ENCODE data around the gene IMPDH2. TPM values are rescaled to one million over a fixed set of nuclear protein-coding genes. Genes with fewer than 3 reads are reported as not detected.
"Not testable (repeated sequence)": the region's sequence is repeated elsewhere in the genome, so short reads cannot be mapped to it uniquely, and the experiment has no call there.

IMPDH2 gene
- total RNA-seq, 2 experiments from 2014 or later = 535 to 557 TPM

GRCh38 chr3:49013113-49013737 is 16.0 kb downstream of the IMPDH2 start:
- no peaks in the 10 kb centered on the region for H3K27me3 Mint-ChIP-seq
- intact Hi-C loops (cut with micrococcal nuclease) = no loop called here
- ChIA-PET CTCF (interaction anchor here (0.5 to 8.6 kb wide), 7 partner anchors 9 to 26 kb away, joined by 3 to 78 read pairs (median 4); partner anchors contain the start of genes IMPDH2, NDUFAF3 and P4HTM), POLR2A (interaction anchor here (1.3 to 7.9 kb wide), 5 partner anchors 11 to 69 kb away, joined by 3 to 90 read pairs (median 6); partner anchors contain the start of genes IMPDH2 and NDUFAF3)
- DNase-seq = no peak
- H3K9me3 Mint-ChIP-seq = no peaks in the 10 kb centered on the region
- no peak overlapping the region for H3K27ac Mint-ChIP-seq
- ATAC-seq = no peak
- no peak overlapping the region for H3K4me3 Mint-ChIP-seq
- H3K4me1 Mint-ChIP-seq (ENCODE audit: low read depth) = peaks cover 13% of the 10 kb centered on the region
- peaks cover 19% of the 10 kb centered on the region for H3K36me3 Mint-ChIP-seq (ENCODE audit: low read depth)
- TF ChIP-seq, protein P1, sequence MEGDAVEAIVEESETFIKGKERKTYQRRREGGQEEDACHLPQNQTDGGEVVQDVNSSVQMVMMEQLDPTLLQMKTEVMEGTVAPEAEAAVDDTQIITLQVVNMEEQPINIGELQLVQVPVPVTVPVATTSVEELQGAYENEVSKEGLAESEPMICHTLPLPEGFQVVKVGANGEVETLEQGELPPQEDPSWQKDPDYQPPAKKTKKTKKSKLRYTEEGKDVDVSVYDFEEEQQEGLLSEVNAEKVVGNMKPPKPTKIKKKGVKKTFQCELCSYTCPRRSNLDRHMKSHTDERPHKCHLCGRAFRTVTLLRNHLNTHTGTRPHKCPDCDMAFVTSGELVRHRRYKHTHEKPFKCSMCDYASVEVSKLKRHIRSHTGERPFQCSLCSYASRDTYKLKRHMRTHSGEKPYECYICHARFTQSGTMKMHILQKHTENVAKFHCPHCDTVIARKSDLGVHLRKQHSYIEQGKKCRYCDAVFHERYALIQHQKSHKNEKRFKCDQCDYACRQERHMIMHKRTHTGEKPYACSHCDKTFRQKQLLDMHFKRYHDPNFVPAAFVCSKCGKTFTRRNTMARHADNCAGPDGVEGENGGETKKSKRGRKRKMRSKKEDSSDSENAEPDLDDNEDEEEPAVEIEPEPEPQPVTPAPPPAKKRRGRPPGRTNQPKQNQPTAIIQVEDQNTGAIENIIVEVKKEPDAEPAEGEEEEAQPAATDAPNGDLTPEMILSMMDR (IDR thresholded peaks at IDR 0.05) = no peak

- no peak for ATAC-seq
- peaks cover 24% of the 10 kb centered on the region for H3K36me3 Mint-ChIP-seq (ENCODE audit: low read depth)
- H3K4me1 Mint-ChIP-seq (ENCODE audit: low read depth) = peaks cover 17% of the 10 kb centered on the region
- ChIA-PET POLR2A (interaction anchor here (0.6 to 7.9 kb wide), 8 partner anchors 11 to 93 kb away, joined by 3 to 90 read pairs (median 5); partner anchors contain the start of genes ARIH2, IMPDH2 and NDUFAF3), CTCF (interaction anchor here (0.9 to 8.6 kb wide), 4 partner anchors 7 to 48 kb away, joined by 3 to 78 read pairs (median 11); partner anchors contain the start of genes NDUFAF3 and P4HTM)
- H3K9me3 Mint-ChIP-seq = no peaks in the 10 kb centered on the region
- TF ChIP-seq, protein P1 (IDR thresholded peaks at IDR 0.05) = no peak
- H3K27me3 Mint-ChIP-seq = no peaks in the 10 kb centered on the region
- H3K4me3 Mint-ChIP-seq = no peak overlapping the region
- H3K27ac Mint-ChIP-seq = no peak overlapping the region
- intact Hi-C loops (cut with micrococcal nuclease) = no loop called here
- DNase-seq = no peak
Measured at GRCh38 chr3:49012441-49013017, 16.7 kb downstream of the IMPDH2 start.

DNA sequence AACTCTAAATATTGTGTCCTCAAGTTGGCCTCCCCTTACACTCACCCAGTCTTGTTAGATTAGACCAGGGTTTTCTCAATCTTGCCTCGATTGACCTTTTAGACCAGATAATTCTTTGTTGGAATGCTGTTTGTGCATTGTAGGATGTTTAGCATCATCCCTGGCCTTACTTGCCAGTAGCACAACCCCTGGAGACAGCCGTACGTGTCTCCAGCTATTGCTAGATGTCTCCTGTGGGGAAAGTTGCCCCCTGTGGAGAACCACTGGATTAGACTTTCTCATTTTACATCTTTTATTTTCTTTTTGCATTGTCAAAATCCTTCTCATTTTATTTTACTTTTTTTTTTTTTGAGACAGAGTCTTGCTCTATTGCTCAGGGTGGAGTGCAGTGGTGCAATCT is 19.8 kb downstream of the IMPDH2 start:
- Mint-ChIP-seq H3K9me3 (no peaks in the 10 kb centered on the region), H3K27me3 (no peaks in the 10 kb centered on the region), H3K36me3 (ENCODE audit: low read depth) (peaks cover 18% of the 10 kb centered on the region), H3K27ac (peak overlapping the region; percentile 31), H3K4me3 (peak overlapping the region; percentile 17), H3K4me1 (ENCODE audit: low read depth) (peaks cover 17% of the 10 kb centered on the region)
- ATAC-seq = no peak
- TF ChIP-seq, protein P1 (IDR thresholded peaks at IDR 0.05) = no peak
- POLR2A ChIA-PET = interaction anchor here (1.1 to 7.1 kb wide), 5 partner anchors 12 to 84 kb away, joined by 3 to 200 read pairs (median 27); partner anchors contain the start of genes DALRD3, IMPDH2, NDUFAF3 and P4HTM
- CTCF ChIA-PET = interaction anchor here (0.6 to 4.2 kb wide), 5 partner anchors 8 to 21 kb away, joined by 4 to 45 read pairs (median 22); partner anchors contain the start of genes DALRD3, NDUFAF3 and P4HTM
- no peak for DNase-seq
- intact Hi-C loops (cut with micrococcal nuclease) = no loop called here

GRCh38 chr3:49008627-49009026 is 20.6 kb downstream of the IMPDH2 start:
- ChIA-PET CTCF (interaction anchor here (0.8 to 4.2 kb wide), 6 partner anchors 8 to 162 kb away, joined by 3 to 45 read pairs (median 20); partner anchors contain the start of genes DALRD3, NDUFAF3, P4HTM and QRICH1), POLR2A (interaction anchor here (1.1 to 7.1 kb wide), 5 partner anchors 13 to 85 kb away, joined by 3 to 200 read pairs (median 27); partner anchors contain the start of genes DALRD3, IMPDH2, NDUFAF3 and P4HTM)
- H3K4me1 Mint-ChIP-seq (ENCODE audit: low read depth) = peaks cover 17% of the 10 kb centered on the region
- peak overlapping the region; percentile 98 for H3K27ac Mint-ChIP-seq
- DNase-seq; H3K27me3 Mint-ChIP-seq; intact Hi-C loops (cut with micrococcal nuclease); ATAC-seq; H3K9me3 Mint-ChIP-seq: not testable (repeated sequence)
- H3K4me3 Mint-ChIP-seq = peak overlapping the region; percentile 91
- H3K36me3 Mint-ChIP-seq (ENCODE audit: low read depth) = peaks cover 18% of the 10 kb centered on the region

DNA sequence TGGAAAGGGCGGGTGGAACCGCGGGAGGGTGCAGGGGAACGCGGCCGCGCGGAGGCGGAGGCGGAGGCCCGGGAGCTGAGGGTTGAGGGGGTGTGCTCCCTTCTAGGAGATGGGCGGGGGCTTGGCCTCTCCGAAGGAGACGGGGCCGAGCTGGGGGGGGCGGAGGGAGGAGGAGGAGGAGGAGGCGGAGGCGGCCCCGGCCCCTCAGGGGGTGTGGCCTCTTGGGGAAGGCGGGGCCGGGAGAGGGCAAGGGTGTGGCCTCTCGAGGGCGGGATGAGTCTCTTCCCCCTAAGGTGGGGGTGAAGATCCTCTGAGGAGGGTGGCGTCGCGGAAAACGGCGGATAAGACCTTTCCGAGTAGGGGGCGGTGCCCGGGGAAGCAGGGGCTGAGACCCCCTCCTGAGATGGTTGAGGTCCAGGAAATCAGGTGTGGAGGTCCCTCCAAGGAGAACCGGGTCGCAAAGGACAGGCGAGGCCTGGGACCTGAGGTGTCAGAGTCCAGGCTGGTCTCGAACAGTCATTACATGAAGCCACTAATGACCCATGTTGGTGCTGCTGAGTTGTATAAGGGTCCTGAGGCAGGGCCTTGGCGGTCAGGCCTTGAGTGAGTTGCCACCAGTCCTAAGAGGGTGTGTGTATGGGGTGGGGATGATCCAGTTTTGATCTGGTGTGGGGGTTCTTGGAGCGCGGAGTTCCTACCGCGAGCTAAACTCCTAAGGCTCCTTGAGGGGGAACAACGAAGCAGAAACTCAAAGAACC is 21.2 kb downstream of the IMPDH2 start:
- POLR2A ChIA-PET = interaction anchor here (0.7 to 7.1 kb wide), 14 partner anchors 11 to 332 kb away, joined by 3 to 200 read pairs (median 6); partner anchors contain the start of genes ARIH2, DALRD3, IMPDH2 and NDUFAF3
- TF ChIP-seq, protein P1 (IDR thresholded peaks at IDR 0.05) = no peak
- Mint-ChIP-seq H3K27me3 (no peaks in the 10 kb centered on the region), H3K36me3 (ENCODE audit: low read depth) (peaks cover 18% of the 10 kb centered on the region), H3K9me3 (no peaks in the 10 kb centered on the region), H3K27ac (peak overlapping the region; percentile 98), H3K4me1 (ENCODE audit: low read depth) (peaks cover 17% of the 10 kb centered on the region), H3K4me3 (peak overlapping the region; percentile 91)
- ATAC-seq = peak; percentile 75
- CTCF ChIA-PET = interaction anchor here (0.8 to 4.2 kb wide), 11 partner anchors 9 to 441 kb away, joined by 3 to 45 read pairs (median 5); partner anchors contain the start of genes DALRD3, NDUFAF3, P4HTM and QRICH1
- intact Hi-C loops (cut with micrococcal nuclease) = no loop called here
- DNase-seq = peak; percentile 89

Measured in activated CD8-positive, alpha-beta T cell treated with anti-CD3 and anti-CD28 coated beads for 36 hours (primary cell).